OCI-LY7 (cell line): ENCODE measurements around the gene ARHGEF11.

Experiments
- EZH2phosphoT487 ChIP-seq: fragments of 200-600 bp; sonication (generic); IDR thresholded peaks from 2 replicates; pipeline ENCODE4 v1.6.1; 2018; ENCODE audit warnings: low read depth, borderline replicate concordance, mild to moderate bottlenecking, mixed run types, antibody characterized with exemption, low read length, moderate library complexity, mixed read lengths
- TF ChIP-seq, protein P1 (sequence below): fragments of 200-600 bp; sonication (generic); conservative IDR thresholded peaks from 2 replicates; pipeline ENCODE4 v1.5.1; 2014; ENCODE audit warnings: mild to moderate bottlenecking, antibody characterized with exemption, low read length, moderate library complexity, mixed read lengths

DNA sequence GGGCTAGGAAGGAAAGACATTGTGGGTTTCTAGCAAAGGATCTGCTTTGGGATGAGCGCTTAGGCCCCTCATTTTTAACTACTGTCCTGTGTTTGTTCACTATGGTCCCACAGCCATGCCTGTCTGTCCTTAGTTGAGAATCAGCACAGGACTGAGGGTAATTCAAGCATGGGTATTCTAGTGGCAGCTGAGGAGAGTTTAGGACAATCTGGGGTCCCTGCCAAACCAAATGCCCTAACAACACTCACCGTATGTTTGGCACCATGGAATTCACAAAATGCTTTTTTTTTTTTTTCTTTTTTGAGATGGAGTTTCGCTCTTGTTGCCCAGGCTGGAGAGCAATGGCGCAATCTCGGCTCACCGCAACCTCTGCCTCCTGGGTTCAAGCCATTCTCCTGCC is 10.4 kb downstream of the ARHGEF11 start:
- TF ChIP-seq, protein P1, sequence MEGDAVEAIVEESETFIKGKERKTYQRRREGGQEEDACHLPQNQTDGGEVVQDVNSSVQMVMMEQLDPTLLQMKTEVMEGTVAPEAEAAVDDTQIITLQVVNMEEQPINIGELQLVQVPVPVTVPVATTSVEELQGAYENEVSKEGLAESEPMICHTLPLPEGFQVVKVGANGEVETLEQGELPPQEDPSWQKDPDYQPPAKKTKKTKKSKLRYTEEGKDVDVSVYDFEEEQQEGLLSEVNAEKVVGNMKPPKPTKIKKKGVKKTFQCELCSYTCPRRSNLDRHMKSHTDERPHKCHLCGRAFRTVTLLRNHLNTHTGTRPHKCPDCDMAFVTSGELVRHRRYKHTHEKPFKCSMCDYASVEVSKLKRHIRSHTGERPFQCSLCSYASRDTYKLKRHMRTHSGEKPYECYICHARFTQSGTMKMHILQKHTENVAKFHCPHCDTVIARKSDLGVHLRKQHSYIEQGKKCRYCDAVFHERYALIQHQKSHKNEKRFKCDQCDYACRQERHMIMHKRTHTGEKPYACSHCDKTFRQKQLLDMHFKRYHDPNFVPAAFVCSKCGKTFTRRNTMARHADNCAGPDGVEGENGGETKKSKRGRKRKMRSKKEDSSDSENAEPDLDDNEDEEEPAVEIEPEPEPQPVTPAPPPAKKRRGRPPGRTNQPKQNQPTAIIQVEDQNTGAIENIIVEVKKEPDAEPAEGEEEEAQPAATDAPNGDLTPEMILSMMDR: no peak
- no peak for TF ChIP-seq EZH2phosphoT487
